GM23338 (cell line): Measurements from ENCODE around the gene AGR3. TPM values are rescaled to one million over a fixed set of nuclear protein-coding genes. Genes with fewer than 3 reads are reported as not detected.

Source experiments
- ATAC-seq: fragments of 200-7000 bp; cut with Tn5 transposase; 3 replicates; pipeline ENCODE4 v1.9.1; 2020
- DNase-seq: peaks from one replicate; pipeline ENCODE4 v3.0.0-alpha.2; 2015; ENCODE audit warnings: low spot score
- H2AFZ ChIP-seq: fragments of 200-600 bp; sonication (generic); 2 replicates; pipeline ENCODE4 v1.8.0; 2016; ENCODE audit warnings: antibody characterized with exemption, mild to moderate bottlenecking, moderate library complexity
- H3F3A ChIP-seq: fragments of 200-600 bp; sonication (generic); replicated peaks from 2 replicates; pipeline ENCODE4 v1.8.0; 2017; ENCODE audit warnings: antibody characterized with exemption, mixed run types, low read depth
- H3K27ac ChIP-seq: fragments of 200-600 bp; sonication (generic); 2 replicates; pipeline ENCODE4 v1.6.1; 2016; ENCODE audit warnings: low read depth
- H3K27me3 ChIP-seq: fragments of 200-600 bp; sonication (generic); 2 replicates; pipeline ENCODE4 v1.8.0; 2016; ENCODE audit warnings: mild to moderate bottlenecking, mixed run types, moderate library complexity; ENCODE audit not compliant: insufficient read depth
- H3K36me3 ChIP-seq: fragments of 200-600 bp; sonication (generic); 2 replicates; pipeline ENCODE4 v1.8.0; 2016; ENCODE audit warnings: mild to moderate bottlenecking; ENCODE audit not compliant: insufficient read depth
- H3K4me1 ChIP-seq: fragments of 200-600 bp; sonication (generic); 2 replicates; pipeline ENCODE4 v1.8.0; 2016; ENCODE audit warnings: mild to moderate bottlenecking, moderate library complexity; ENCODE audit not compliant: insufficient read depth
- H3K4me2 ChIP-seq: fragments of 200-600 bp; sonication (generic); 2 replicates; pipeline ENCODE4 v1.7.1; 2017; ENCODE audit warnings: mixed run types
- H3K4me3 ChIP-seq: fragments of 200-600 bp; sonication (generic); 2 replicates; pipeline ENCODE4 v1.6.1; 2016; ENCODE audit warnings: mixed run types
- H3K79me2 ChIP-seq: fragments of 200-600 bp; sonication (generic); replicated peaks from 2 replicates; pipeline ENCODE4 v1.8.0; 2017; ENCODE audit warnings: mild to moderate bottlenecking; ENCODE audit not compliant: insufficient read depth
- H3K9me2 ChIP-seq: fragments of 200-600 bp; sonication (generic); 2 replicates; pipeline ENCODE4 v1.8.0; 2017; ENCODE audit not compliant: insufficient read depth
- H4K20me1 ChIP-seq: fragments of 200-600 bp; sonication (generic); replicated peaks from 2 replicates; pipeline ENCODE4 v1.8.0; 2017; ENCODE audit warnings: mild to moderate bottlenecking; ENCODE audit not compliant: insufficient read depth
- H3K27ac Mint-ChIP-seq: 2 replicates; pipeline ENCODE4 v1.8.0; 2020; ENCODE audit warnings: inconsistent platforms, mild to moderate bottlenecking, moderate library complexity, mixed read lengths
- H3K27me3 Mint-ChIP-seq: 3 replicates; pipeline ENCODE4 v1.8.0; 2022; ENCODE audit warnings: low read depth, mild to moderate bottlenecking, moderate library complexity, mixed read lengths, inconsistent platforms; ENCODE audit not compliant: insufficient read depth, poor library complexity
- H3K36me3 Mint-ChIP-seq: 3 replicates; pipeline ENCODE4 v1.8.0; 2021; ENCODE audit warnings: low read depth, mild to moderate bottlenecking, inconsistent platforms, moderate library complexity, mixed read lengths
- H3K4me1 Mint-ChIP-seq: 3 replicates; pipeline ENCODE4 v1.8.0; 2020; ENCODE audit warnings: mild to moderate bottlenecking, inconsistent platforms, mixed read lengths
- H3K4me3 Mint-ChIP-seq: 3 replicates; pipeline ENCODE4 v1.8.0; 2021; ENCODE audit warnings: moderate library complexity, mild to moderate bottlenecking, inconsistent platforms, mixed read lengths
- H3K9me3 Mint-ChIP-seq: 3 replicates; pipeline ENCODE4 v1.8.0; 2020; ENCODE audit warnings: moderate library complexity, mild to moderate bottlenecking, inconsistent platforms, mixed read lengths
- NANOG ChIP-seq: IDR thresholded peaks from 2 replicates; pipeline ENCODE4 v1.6.1; 2016; ENCODE audit warnings: antibody characterized with exemption, borderline replicate concordance
- STAT1 ChIP-seq: IDR thresholded peaks from one replicate; pipeline ENCODE4 v1.6.1; 2016; ENCODE audit warnings: antibody characterized with exemption; ENCODE audit not compliant: unreplicated experiment
- ZNF114 ChIP-seq: fragments of 250-450 bp; sonication (Bioruptor Pico); IDR thresholded peaks from 2 replicates; pipeline ENCODE4 v1.5.0; 2020; ENCODE audit warnings: mild to moderate bottlenecking, moderate library complexity
- polyA plus RNA-seq: library from polyadenylated mRNA; unstranded; fragments of >200 nt; fragmentation: Nextera tagmentation; extraction: Ambion mirVana; gene quantifications from 2 replicates; pipeline ENCODE4 v1.2.1, GENCODE V29; 2016
- total RNA-seq: library from RNA; depleted of rRNA; stranded (reverse); fragments of >200 nt; shearing (Covaris generic); gene quantifications from 2 replicates; pipeline ENCODE4 v1.2.3, GENCODE V29; 2014
- TF ChIP-seq, protein P1 (sequence below): fragments of 250-450 bp; sonication (Bioruptor Pico); IDR thresholded peaks from 2 replicates; pipeline ENCODE4 v1.5.0; 2020; ENCODE audit warnings: mild to moderate bottlenecking, moderate library complexity
- TF ChIP-seq, protein P2 (sequence below): IDR thresholded peaks from one replicate; pipeline ENCODE4 v1.6.1; 2018; ENCODE audit warnings: antibody characterized with exemption; ENCODE audit not compliant: unreplicated experiment

The AGR3 gene
- total and polyA plus RNA-seq, 2 experiments from 2014 or later, result not detected

DNA sequence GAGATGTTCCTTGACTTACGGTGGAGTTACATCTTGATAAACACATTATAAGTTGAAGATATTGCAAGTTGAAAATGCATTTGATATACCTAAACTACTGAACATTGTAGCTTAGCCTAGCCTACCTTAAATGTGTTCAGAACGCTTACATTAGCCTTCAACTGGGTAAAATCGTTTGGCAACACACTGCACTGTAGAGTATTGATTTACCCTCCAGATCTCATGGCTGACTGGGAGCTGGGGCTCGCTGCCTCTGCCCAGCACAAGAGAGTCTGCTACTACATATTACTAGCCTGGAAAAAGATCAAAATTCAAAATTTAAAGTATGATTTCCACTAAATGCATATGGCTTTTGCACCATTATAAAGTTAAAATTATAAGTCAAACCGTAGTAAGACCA is 7.5 kb upstream of the AGR3 start (continued):
- TF ChIP-seq, protein P1, sequence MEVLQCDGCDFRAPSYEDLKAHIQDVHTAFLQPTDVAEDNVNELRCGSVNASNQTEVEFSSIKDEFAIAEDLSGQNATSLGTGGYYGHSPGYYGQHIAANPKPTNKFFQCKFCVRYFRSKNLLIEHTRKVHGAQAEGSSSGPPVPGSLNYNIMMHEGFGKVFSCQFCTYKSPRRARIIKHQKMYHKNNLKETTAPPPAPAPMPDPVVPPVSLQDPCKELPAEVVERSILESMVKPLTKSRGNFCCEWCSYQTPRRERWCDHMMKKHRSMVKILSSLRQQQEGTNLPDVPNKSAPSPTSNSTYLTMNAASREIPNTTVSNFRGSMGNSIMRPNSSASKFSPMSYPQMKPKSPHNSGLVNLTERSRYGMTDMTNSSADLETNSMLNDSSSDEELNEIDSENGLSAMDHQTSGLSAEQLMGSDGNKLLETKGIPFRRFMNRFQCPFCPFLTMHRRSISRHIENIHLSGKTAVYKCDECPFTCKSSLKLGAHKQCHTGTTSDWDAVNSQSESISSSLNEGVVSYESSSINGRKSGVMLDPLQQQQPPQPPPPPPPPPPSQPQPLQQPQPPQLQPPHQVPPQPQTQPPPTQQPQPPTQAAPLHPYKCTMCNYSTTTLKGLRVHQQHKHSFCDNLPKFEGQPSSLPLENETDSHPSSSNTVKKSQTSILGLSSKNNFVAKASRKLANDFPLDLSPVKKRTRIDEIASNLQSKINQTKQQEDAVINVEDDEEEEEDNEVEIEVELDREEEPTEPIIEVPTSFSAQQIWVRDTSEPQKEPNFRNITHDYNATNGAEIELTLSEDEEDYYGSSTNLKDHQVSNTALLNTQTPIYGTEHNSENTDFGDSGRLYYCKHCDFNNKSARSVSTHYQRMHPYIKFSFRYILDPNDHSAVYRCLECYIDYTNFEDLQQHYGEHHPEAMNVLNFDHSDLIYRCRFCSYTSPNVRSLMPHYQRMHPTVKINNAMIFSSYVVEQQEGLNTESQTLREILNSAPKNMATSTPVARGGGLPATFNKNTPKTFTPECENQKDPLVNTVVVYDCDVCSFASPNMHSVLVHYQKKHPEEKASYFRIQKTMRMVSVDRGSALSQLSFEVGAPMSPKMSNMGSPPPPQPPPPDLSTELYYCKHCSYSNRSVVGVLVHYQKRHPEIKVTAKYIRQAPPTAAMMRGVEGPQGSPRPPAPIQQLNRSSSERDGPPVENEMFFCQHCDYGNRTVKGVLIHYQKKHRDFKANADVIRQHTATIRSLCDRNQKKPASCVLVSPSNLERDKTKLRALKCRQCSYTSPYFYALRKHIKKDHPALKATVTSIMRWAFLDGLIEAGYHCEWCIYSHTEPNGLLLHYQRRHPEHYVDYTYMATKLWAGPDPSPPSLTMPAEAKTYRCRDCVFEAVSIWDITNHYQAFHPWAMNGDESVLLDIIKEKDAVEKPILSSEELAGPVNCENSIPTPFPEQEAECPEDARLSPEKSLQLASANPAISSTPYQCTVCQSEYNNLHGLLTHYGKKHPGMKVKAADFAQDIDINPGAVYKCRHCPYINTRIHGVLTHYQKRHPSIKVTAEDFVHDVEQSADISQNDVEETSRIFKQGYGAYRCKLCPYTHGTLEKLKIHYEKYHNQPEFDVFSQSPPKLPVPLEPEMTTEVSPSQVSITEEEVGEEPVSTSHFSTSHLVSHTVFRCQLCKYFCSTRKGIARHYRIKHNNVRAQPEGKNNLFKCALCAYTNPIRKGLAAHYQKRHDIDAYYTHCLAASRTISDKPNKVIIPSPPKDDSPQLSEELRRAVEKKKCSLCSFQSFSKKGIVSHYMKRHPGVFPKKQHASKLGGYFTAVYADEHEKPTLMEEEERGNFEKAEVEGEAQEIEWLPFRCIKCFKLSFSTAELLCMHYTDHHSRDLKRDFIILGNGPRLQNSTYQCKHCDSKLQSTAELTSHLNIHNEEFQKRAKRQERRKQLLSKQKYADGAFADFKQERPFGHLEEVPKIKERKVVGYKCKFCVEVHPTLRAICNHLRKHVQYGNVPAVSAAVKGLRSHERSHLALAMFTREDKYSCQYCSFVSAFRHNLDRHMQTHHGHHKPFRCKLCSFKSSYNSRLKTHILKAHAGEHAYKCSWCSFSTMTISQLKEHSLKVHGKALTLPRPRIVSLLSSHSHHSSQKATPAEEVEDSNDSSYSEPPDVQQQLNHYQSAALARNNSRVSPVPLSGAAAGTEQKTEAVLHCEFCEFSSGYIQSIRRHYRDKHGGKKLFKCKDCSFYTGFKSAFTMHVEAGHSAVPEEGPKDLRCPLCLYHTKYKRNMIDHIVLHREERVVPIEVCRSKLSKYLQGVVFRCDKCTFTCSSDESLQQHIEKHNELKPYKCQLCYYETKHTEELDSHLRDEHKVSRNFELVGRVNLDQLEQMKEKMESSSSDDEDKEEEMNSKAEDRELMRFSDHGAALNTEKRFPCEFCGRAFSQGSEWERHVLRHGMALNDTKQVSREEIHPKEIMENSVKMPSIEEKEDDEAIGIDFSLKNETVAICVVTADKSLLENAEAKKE (CRISPR knock-in tag), result no peak

DNA sequence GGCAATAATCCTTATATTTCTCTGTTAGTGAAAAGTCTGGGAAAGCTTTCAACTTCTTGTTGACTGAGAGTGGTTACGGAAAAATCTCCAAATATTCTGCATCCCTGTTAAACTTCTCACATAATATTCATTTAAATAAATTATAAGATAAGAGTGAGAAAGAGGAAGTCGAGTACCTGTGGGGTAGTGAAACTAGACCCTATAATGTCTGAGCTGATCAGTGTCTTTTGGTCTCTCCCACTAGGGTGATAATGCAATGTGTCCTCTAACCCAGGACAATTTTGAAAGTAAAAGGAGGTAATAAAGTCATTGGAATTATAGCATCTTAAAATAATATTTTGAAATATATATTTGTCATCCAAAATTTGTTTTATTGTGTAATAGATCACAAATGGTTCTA is 2.1 kb upstream of the AGR3 start:
- H3K36me3 ChIP-seq, result no peaks in the 10 kb centered on the region
- ATAC-seq (no peak), DNase-seq (no peak)
- Mint-ChIP-seq H3K4me3 (no peak overlapping the region), H3K27me3 (peaks cover 2% of the 10 kb centered on the region), H3K9me3 (no peaks in the 10 kb centered on the region), H3K4me1 (no peaks in the 10 kb centered on the region), H3K27ac (no peak overlapping the region), H3K36me3 (no peaks in the 10 kb centered on the region)
- no peaks in the 10 kb centered on the region for H3K79me2 ChIP-seq
- H2AFZ ChIP-seq, result no peak overlapping the region
- no peaks in the 10 kb centered on the region for H3K9me2 ChIP-seq
- no peak overlapping the region for H3K4me3 ChIP-seq
- H3K27me3 ChIP-seq, result no peaks in the 10 kb centered on the region
- H3F3A ChIP-seq, result no peaks in the 10 kb centered on the region
- H3K27ac ChIP-seq, result no peak overlapping the region
- H3K4me2 ChIP-seq, result no peak overlapping the region
- no peaks in the 10 kb centered on the region for H4K20me1 ChIP-seq
- no peaks in the 10 kb centered on the region for H3K4me1 ChIP-seq
- TF ChIP-seq STAT1 (no peak), ZNF114 (CRISPR knock-in tag) (no peak), NANOG (no peak)
- TF ChIP-seq, protein P2, sequence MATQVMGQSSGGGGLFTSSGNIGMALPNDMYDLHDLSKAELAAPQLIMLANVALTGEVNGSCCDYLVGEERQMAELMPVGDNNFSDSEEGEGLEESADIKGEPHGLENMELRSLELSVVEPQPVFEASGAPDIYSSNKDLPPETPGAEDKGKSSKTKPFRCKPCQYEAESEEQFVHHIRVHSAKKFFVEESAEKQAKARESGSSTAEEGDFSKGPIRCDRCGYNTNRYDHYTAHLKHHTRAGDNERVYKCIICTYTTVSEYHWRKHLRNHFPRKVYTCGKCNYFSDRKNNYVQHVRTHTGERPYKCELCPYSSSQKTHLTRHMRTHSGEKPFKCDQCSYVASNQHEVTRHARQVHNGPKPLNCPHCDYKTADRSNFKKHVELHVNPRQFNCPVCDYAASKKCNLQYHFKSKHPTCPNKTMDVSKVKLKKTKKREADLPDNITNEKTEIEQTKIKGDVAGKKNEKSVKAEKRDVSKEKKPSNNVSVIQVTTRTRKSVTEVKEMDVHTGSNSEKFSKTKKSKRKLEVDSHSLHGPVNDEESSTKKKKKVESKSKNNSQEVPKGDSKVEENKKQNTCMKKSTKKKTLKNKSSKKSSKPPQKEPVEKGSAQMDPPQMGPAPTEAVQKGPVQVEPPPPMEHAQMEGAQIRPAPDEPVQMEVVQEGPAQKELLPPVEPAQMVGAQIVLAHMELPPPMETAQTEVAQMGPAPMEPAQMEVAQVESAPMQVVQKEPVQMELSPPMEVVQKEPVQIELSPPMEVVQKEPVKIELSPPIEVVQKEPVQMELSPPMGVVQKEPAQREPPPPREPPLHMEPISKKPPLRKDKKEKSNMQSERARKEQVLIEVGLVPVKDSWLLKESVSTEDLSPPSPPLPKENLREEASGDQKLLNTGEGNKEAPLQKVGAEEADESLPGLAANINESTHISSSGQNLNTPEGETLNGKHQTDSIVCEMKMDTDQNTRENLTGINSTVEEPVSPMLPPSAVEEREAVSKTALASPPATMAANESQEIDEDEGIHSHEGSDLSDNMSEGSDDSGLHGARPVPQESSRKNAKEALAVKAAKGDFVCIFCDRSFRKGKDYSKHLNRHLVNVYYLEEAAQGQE, result no peak
- TF ChIP-seq, protein P1 (CRISPR knock-in tag), result no peak
